Stomach (tissue), 9 donors: ENCODE results near the gene DIPK1B. TPM values are rescaled to one million over a fixed set of nuclear protein-coding genes. Genes with fewer than 3 reads are reported as not detected.

Experiments
- DNase-seq, 2 donors: peaks; one replicate each; pipeline versions ENCODE4 v3.0.0 to v3.0.0-alpha.2; 2013 to 2019
- H3K27ac ChIP-seq, 5 donors: fragments of 200-600 bp in 4 of 5; sonication (generic) in 4 of 5; one replicate each; pipeline ENCODE4 v1.5.1; 2013 to 2019; ENCODE audit warnings: mild to moderate bottlenecking in 1 of 5, moderate library complexity in 1 of 5
- H3K27me3 ChIP-seq, 3 donors: fragments of 200-600 bp; sonication (generic); one replicate each; pipeline ENCODE4 v1.5.1; 2017 to 2019; ENCODE audit warnings: mixed run types in 1 of 3
- H3K36me3 ChIP-seq, 4 donors: fragments of 200-600 bp; sonication (generic); 1 replicate in 3 of 4; 2 replicates in 1 of 4; pipeline ENCODE4 v1.5.1; 2016 to 2019
- H3K4me1 ChIP-seq, 4 donors: fragments of 200-600 bp; sonication (generic); one replicate each; pipeline ENCODE4 v1.5.1; 2016 to 2019
- H3K4me3 ChIP-seq, 4 donors: fragments of 200-600 bp; sonication (generic) in 3 of 4; one replicate each; pipeline ENCODE4 v1.5.1; 2016 to 2019; ENCODE audit warnings: mild to moderate bottlenecking in 1 of 4
- H3K9me3 ChIP-seq, 4 donors: fragments of 200-600 bp; sonication (generic); one replicate each; pipeline ENCODE4 v1.5.1; 2016 to 2019
- CTCF ChIP-seq, 7 experiments: fragments of 450-650 bp in 4 of 7; fragments of 200-600 bp in 3 of 7; sonication (generic) in 3 of 7; IDR thresholded peaks; one replicate each; pipeline ENCODE4 v1.5.1; 2016 to 2019; ENCODE audit warnings: antibody characterized with exemption in 7 of 7, control low read depth in 2 of 7, mild to moderate bottlenecking in 1 of 7
- EP300 ChIP-seq: sonication (generic); formaldehyde crosslinking; IDR thresholded peaks from one replicate; pipeline ENCODE4 v1.6.1; 2017; ENCODE audit warnings: antibody characterized with exemption
- POLR2A ChIP-seq, 4 donors: fragments of 450-650 bp; IDR thresholded peaks; one replicate each; pipeline ENCODE4 v1.6.1; 2016; ENCODE audit warnings: antibody characterized with exemption in 4 of 4, control low read depth in 2 of 4, mild to moderate bottlenecking in 1 of 4, moderate library complexity in 1 of 4
- POLR2AphosphoS5 ChIP-seq, 3 donors: sonication (generic); formaldehyde crosslinking; IDR thresholded peaks; one replicate each; pipeline ENCODE4 v1.6.1; 2016; ENCODE audit warnings: antibody characterized with exemption in 3 of 3
- WGBS, 5 donors: extraction: QIAGEN DNeasy Blood & Tissue Kit in 3 of 5; methylation state at CpG; one replicate each; pipeline versions ENCODE4 v1.1.5 to v1.1.7; 2013 to 2018; 5-methylcytosine and 5-hydroxymethylcytosine counted together
- intact Hi-C: fragments of 100-400 bp; cut with DNase I; formaldehyde crosslinking; loops from one replicate; pipeline ENCODE4 v1.15.1; 2023; ENCODE audit warnings: low total_unique reads
- polyA plus RNA-seq, 3 donors: library from polyadenylated mRNA; stranded (reverse); fragments of 200-250 nt; gene quantifications; one replicate each; pipeline ENCODE4 v1.2.3, GENCODE V29; 2013
- total RNA-seq, 5 donors: library from RNA; depleted of rRNA; stranded (reverse); fragments of >200 nt; gene quantifications; one replicate each; pipeline versions ENCODE4 v1.1.0 to v1.2.3, GENCODE V29; 2014 to 2016
- donor health status: healthy with polysubstance abuse.
- donor health status: Bipolar disorder and iron deficiency.
- donor health status: healthy.

The DIPK1B gene
- total and polyA plus RNA-seq, 8 donors, result 0.45 to 10.4 (median 4.0) TPM; not detected in 1

GRCh38 chr9:136718345-136719194 is 6.2 kb downstream of the DIPK1B start:
- peaks cover 22 to 61% (median 42%) of the 10 kb centered on the region in 4 donors for H3K4me1 ChIP-seq

GRCh38 chr9:136719195-136719880 is 7.0 kb downstream of the DIPK1B start:
- peaks cover 22 to 61% (median 41%) of the 10 kb centered on the region in 4 donors for H3K4me1 ChIP-seq
- intact Hi-C loops, result no loop called here
- no peak for TF ChIP-seq POLR2AphosphoS5 (IDR thresholded peaks at IDR 0.05)
- TF ChIP-seq EP300, result no peak
- TF ChIP-seq CTCF (IDR thresholded peaks at IDR 0.05), result no peak
- no peak for TF ChIP-seq POLR2A (IDR thresholded peaks at IDR 0.05)
- DNase-seq, result no peak
- peaks cover 0 to 21% (median 10%) of the 10 kb centered on the region in 3 donors for H3K27me3 ChIP-seq
- WGBS, 5 donors, result 24 to 49% (median 30%) methylated on average over 12 to 24 of the region's 24 CpGs
- no peak overlapping the region for H3K4me3 ChIP-seq
- no peaks in the 10 kb centered on the region for H3K9me3 ChIP-seq
- H3K36me3 ChIP-seq, result peaks cover 19 to 34% (median 33%) of the 10 kb centered on the region in 4 donors
- H3K27ac ChIP-seq, result peak overlapping the region in 2 of 5 donors; percentile 22 to 49

More at GRCh38 chr9:136718345-136719194, 6.2 kb downstream of the DIPK1B start:
- intact Hi-C loops, result no loop called here
- H3K27me3 ChIP-seq, result peaks cover 0 to 28% (median 16%) of the 10 kb centered on the region in 3 donors
- WGBS, 5 donors, result 57 to 62% (median 59%) methylated on average over 16 to 20 of the region's 20 CpGs
- peaks cover 11 to 27% (median 26%) of the 10 kb centered on the region in 4 donors for H3K36me3 ChIP-seq
- no peak overlapping the region for H3K4me3 ChIP-seq
- H3K27ac ChIP-seq, result peak overlapping the region in 1 of 5 donors; percentile 49
- TF ChIP-seq POLR2A (IDR thresholded peaks at IDR 0.05) (no peak), EP300 (no peak), CTCF (IDR thresholded peaks at IDR 0.05) (no peak), POLR2AphosphoS5 (IDR thresholded peaks at IDR 0.05) (no peak)
- no peak for DNase-seq
- no peaks in the 10 kb centered on the region for H3K9me3 ChIP-seq

GRCh38 chr9:136720251-136720897 is 8.0 kb downstream of the DIPK1B start:
- intact Hi-C loops, result no loop called here
- H3K27ac ChIP-seq, result peak overlapping the region in 4 of 5 donors; percentile 22 to 49 (median 33)
- peak in 1 of 2 donors; percentile 85 for DNase-seq
- H3K36me3 ChIP-seq, result peaks cover 27 to 45% (median 44%) of the 10 kb centered on the region in 4 donors
- peaks cover 0 to 10% (median 0%) of the 10 kb centered on the region in 3 donors for H3K27me3 ChIP-seq
- no peaks in the 10 kb centered on the region for H3K9me3 ChIP-seq
- TF ChIP-seq POLR2AphosphoS5 (IDR thresholded peaks at IDR 0.05) (no peak), POLR2A (IDR thresholded peaks at IDR 0.05) (no peak), CTCF (IDR thresholded peaks at IDR 0.05) (no peak), EP300 (no peak)
- H3K4me1 ChIP-seq, result peaks cover 22 to 62% (median 50%) of the 10 kb centered on the region in 4 donors
- no peak overlapping the region for H3K4me3 ChIP-seq
- WGBS, 5 donors, result 29 to 55% (median 36%) methylated on average over 17 to 20 of the region's 20 CpGs

- 57 to 75% (median 72%) methylated on average over 9 to 11 of the region's 11 CpGs for WGBS, 5 donors
- H3K4me3 ChIP-seq, result no peak overlapping the region
- H3K36me3 ChIP-seq, result peaks cover 32 to 50% (median 49%) of the 10 kb centered on the region in 4 donors
- H3K9me3 ChIP-seq, result no peaks in the 10 kb centered on the region
- intact Hi-C loops, result no loop called here
- H3K27ac ChIP-seq, result peak overlapping the region in 4 of 5 donors; percentile 22 to 49 (median 33)
- H3K4me1 ChIP-seq, result peaks cover 24 to 68% (median 55%) of the 10 kb centered on the region in 4 donors
- DNase-seq, result no peak
- peaks cover 0 to 5% (median 0%) of the 10 kb centered on the region in 3 donors for H3K27me3 ChIP-seq
- TF ChIP-seq CTCF (IDR thresholded peaks at IDR 0.05) (no peak), EP300 (no peak), POLR2AphosphoS5 (IDR thresholded peaks at IDR 0.05) (no peak), POLR2A (IDR thresholded peaks at IDR 0.05) (no peak)
Observed at GRCh38 chr9:136720898-136721338, 8.5 kb downstream of the DIPK1B start.
